GM18499 (cell line): Measurements from ENCODE around the gene DAAM1.

Experiments
- ATAC-seq: cut with Tn5 transposase; IDR thresholded peaks from one replicate; pipeline ENCODE4 v1.9.1; 2021; ENCODE audit warnings: moderate number of reproducible peaks; ENCODE audit not compliant: insufficient read depth, unreplicated experiment

The DAAM1 gene

GRCh38 chr14:59280961-59281360, 92.5 kb downstream of the DAAM1 start:
- no peak for ATAC-seq

- no peak for ATAC-seq
These were observed 93.3 kb downstream of the DAAM1 start for GRCh38 chr14:59281609-59282377.

- ATAC-seq: no peak
These were observed 93.9 kb downstream of the DAAM1 start for GRCh38 chr14:59282378-59282765.

- ATAC-seq: no peak
These were observed 94.9 kb downstream of the DAAM1 start for GRCh38 chr14:59283361-59283760.

- no peak for ATAC-seq
These were observed 95.6 kb downstream of the DAAM1 start for GRCh38 chr14:59284059-59284458.

- ATAC-seq: no peak
These were observed 103.6 kb downstream of the DAAM1 start for GRCh38 chr14:59292028-59292427.

GRCh38 chr14:59292921-59293534, 104.6 kb downstream of the DAAM1 start:
- no peak for ATAC-seq

- ATAC-seq: no peak
These were observed 105.6 kb downstream of the DAAM1 start for GRCh38 chr14:59293935-59294661.

GRCh38 chr14:59294662-59294992, 106.2 kb downstream of the DAAM1 start:
- no peak for ATAC-seq

- ATAC-seq: no peak
These were observed 107.5 kb downstream of the DAAM1 start for GRCh38 chr14:59295951-59296350.

GRCh38 chr14:59296508-59296907, 108.0 kb downstream of the DAAM1 start:
- no peak for ATAC-seq

GRCh38 chr14:59297071-59297776, 108.8 kb downstream of the DAAM1 start:
- no peak for ATAC-seq

GRCh38 chr14:59299731-59300130, 111.3 kb downstream of the DAAM1 start:
- ATAC-seq: no peak

GRCh38 chr14:59301354-59301753, 112.9 kb downstream of the DAAM1 start:
- ATAC-seq: peak; percentile 83

- no peak for ATAC-seq
These were observed 113.8 kb downstream of the DAAM1 start for GRCh38 chr14:59302313-59302712.

- ATAC-seq: no peak
These were observed 114.7 kb downstream of the DAAM1 start for GRCh38 chr14:59303216-59303615.

GRCh38 chr14:59305231-59305630, 116.8 kb downstream of the DAAM1 start:
- ATAC-seq: no peak

GRCh38 chr14:59305836-59306555, 117.5 kb downstream of the DAAM1 start:
- no peak for ATAC-seq

- ATAC-seq: no peak
These were observed 118.3 kb downstream of the DAAM1 start for GRCh38 chr14:59306775-59307174.

GRCh38 chr14:59308086-59308485, 119.6 kb downstream of the DAAM1 start:
- ATAC-seq: no peak
